Upper lobe of left lung (tissue), 6 donors: ENCODE data around the gene PTPRG. TPM values are rescaled to one million over a fixed set of nuclear protein-coding genes. Genes with fewer than 3 reads are reported as not detected.

Experiments used
- ATAC-seq, 2 donors: fragments of 200-7000 bp; cut with Tn5 transposase; one replicate each; pipeline ENCODE4 v1.9.1; 2022; ENCODE audit warnings: mild to moderate bottlenecking in 2 of 2, moderate library complexity in 2 of 2; ENCODE audit not compliant: low FRiP score in 2 of 2
- DNase-seq, 2 donors: peaks; one replicate each; pipeline ENCODE4 v3.0.0-alpha.2; 2019 to 2020
- H3K27ac ChIP-seq, 4 donors: fragments of 200-600 bp; sonication (generic); one replicate each; pipeline ENCODE4 v1.5.1; 2016 to 2019
- H3K27me3 ChIP-seq, 4 donors: fragments of 200-600 bp; sonication (generic); one replicate each; pipeline ENCODE4 v1.5.1; 2017 to 2019
- H3K36me3 ChIP-seq, 4 donors: fragments of 200-600 bp; sonication (generic); one replicate each; pipeline ENCODE4 v1.5.1; 2016 to 2019
- H3K4me1 ChIP-seq, 4 donors: fragments of 200-600 bp; sonication (generic); one replicate each; pipeline ENCODE4 v1.5.1; 2018 to 2019
- H3K4me3 ChIP-seq, 4 donors: fragments of 200-600 bp; sonication (generic); one replicate each; pipeline ENCODE4 v1.5.1; 2017 to 2019; ENCODE audit warnings: mild to moderate bottlenecking in 2 of 4, moderate library complexity in 1 of 4
- H3K9me3 ChIP-seq, 4 donors: fragments of 200-600 bp; sonication (generic); one replicate each; pipeline ENCODE4 v1.5.1; 2018 to 2019
- EP300 ChIP-seq, 4 donors: sonication (generic); formaldehyde crosslinking; IDR thresholded peaks; one replicate each; pipeline ENCODE4 v1.5.1; 2017; ENCODE audit warnings: antibody characterized with exemption in 4 of 4, control low read depth in 2 of 4
- POLR2A ChIP-seq, 4 donors: fragments of 450-650 bp; IDR thresholded peaks; one replicate each; pipeline ENCODE4 v1.5.1; 2016 to 2017; ENCODE audit warnings: antibody characterized with exemption in 4 of 4, mild to moderate bottlenecking in 2 of 4
- POLR2AphosphoS5 ChIP-seq, 2 donors: sonication (generic); formaldehyde crosslinking; IDR thresholded peaks; one replicate each; pipeline ENCODE4 v1.5.1; 2017; ENCODE audit warnings: antibody characterized with exemption in 2 of 2
- WGBS, 2 donors: methylation state at CpG; one replicate each; pipeline ENCODE4 v1.1.5; 2017 to 2018; 5-methylcytosine and 5-hydroxymethylcytosine counted together
- total RNA-seq, 6 donors: library from RNA; depleted of rRNA in 4 of 6; stranded (reverse); fragments of >200 nt in 4 of 6; gene quantifications; one replicate each; pipeline versions ENCODE4 v1.1.0 to v1.2.1, GENCODE V29; 2016 to 2021
- TF ChIP-seq, protein P1 (sequence below), 6 experiments: fragments of 450-650 bp in 4 of 6; fragments of 200-600 bp in 2 of 6; sonication (generic) in 2 of 6; IDR thresholded peaks; one replicate each; pipeline ENCODE4 v1.5.1; 2016 to 2019; ENCODE audit warnings: antibody characterized with exemption in 6 of 6
- donor health status: DM: no; HTN: no; CAD: no; lungs with moderate emphysema.
- donor health status: DM: no; HTN: yes; CAD: no; lungs with severe emphysema.

PTPRG gene
- total RNA-seq, 6 donors from 2014 or later: 58.7 to 101 (median 68.8) TPM

DNA sequence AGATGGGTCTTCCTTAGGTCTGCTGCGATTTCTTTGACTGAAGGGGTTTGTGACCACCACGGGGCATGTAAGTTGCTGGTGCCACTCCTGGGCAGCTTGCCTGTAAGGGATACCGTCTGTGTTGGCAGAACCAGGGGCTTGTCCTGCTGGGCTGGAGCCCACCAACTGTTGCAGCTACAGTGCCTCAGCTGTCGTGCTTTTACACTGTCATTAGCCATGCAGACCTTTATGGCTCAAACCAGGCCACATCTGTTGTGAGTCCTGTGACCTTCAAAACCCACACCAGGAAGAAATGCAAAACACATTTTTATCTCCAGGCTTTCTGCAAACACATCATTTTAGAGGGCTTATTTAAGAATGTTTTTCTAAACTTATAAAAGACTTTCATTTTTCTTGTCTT lies 168.7 kb downstream of the PTPRG start:
- no peak for DNase-seq
- Histone ChIP-seq H3K27ac (no peak overlapping the region), H3K36me3 (no peaks in the 10 kb centered on the region), H3K9me3 (no peaks in the 10 kb centered on the region), H3K4me3 (no peak overlapping the region), H3K27me3 (no peaks in the 10 kb centered on the region), H3K4me1 (peaks cover 4 to 29% (median 13%) of the 10 kb centered on the region in 4 donors)
- TF ChIP-seq POLR2A (IDR thresholded peaks at IDR 0.05): no peak
- ATAC-seq: no peak
- 74 to 90% methylated on average over 4 of the region's 4 CpGs for WGBS, 2 donors

DNA sequence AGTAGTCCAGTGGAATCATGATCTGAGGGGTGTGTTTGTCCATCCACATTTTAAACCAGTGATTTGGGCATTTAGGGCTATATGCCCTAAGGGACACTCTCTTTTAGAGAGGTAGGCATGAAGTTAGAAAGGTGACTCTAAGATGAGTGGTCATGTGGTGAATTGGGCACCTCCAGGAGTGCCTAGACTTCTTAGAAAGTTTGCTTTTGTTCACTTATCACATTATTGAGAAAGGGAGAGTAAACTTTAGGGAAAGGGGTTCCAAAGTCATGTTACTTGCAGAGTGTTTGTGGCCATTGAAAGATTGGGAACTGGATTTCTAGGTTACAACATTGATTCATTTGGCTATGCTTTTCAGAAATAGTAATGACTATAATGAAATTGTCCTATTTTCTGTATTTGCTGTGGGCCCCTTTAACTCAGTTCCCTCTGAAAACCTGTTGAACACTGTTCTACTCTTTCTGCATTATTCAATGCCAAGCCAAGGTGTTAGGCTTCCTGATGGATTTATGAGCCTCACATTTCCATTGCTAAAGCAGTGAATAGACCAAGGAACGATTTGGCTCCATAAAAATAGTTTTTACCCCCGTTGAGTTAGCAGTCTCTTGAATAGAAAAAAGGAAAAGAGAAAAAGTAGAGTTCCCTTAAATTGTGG lies 169.3 kb downstream of the PTPRG start:
- no peaks in the 10 kb centered on the region for H3K36me3 ChIP-seq
- DNase-seq (no peak), ATAC-seq (no peak)
- TF ChIP-seq EP300 (IDR thresholded peaks at IDR 0.05) (no peak), POLR2AphosphoS5 (IDR thresholded peaks at IDR 0.05) (no peak), POLR2A (IDR thresholded peaks at IDR 0.05) (no peak)
- TF ChIP-seq, protein P1, sequence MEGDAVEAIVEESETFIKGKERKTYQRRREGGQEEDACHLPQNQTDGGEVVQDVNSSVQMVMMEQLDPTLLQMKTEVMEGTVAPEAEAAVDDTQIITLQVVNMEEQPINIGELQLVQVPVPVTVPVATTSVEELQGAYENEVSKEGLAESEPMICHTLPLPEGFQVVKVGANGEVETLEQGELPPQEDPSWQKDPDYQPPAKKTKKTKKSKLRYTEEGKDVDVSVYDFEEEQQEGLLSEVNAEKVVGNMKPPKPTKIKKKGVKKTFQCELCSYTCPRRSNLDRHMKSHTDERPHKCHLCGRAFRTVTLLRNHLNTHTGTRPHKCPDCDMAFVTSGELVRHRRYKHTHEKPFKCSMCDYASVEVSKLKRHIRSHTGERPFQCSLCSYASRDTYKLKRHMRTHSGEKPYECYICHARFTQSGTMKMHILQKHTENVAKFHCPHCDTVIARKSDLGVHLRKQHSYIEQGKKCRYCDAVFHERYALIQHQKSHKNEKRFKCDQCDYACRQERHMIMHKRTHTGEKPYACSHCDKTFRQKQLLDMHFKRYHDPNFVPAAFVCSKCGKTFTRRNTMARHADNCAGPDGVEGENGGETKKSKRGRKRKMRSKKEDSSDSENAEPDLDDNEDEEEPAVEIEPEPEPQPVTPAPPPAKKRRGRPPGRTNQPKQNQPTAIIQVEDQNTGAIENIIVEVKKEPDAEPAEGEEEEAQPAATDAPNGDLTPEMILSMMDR (IDR thresholded peaks at IDR 0.05): no peak
- 52 to 59% methylated on average over 2 of the region's 2 CpGs for WGBS, 2 donors
- H3K27me3 ChIP-seq: no peaks in the 10 kb centered on the region
- H3K4me1 ChIP-seq: peaks cover 4 to 29% (median 10%) of the 10 kb centered on the region in 4 donors
- no peak overlapping the region for H3K27ac ChIP-seq
- H3K4me3 ChIP-seq: no peak overlapping the region
- no peaks in the 10 kb centered on the region for H3K9me3 ChIP-seq

DNA sequence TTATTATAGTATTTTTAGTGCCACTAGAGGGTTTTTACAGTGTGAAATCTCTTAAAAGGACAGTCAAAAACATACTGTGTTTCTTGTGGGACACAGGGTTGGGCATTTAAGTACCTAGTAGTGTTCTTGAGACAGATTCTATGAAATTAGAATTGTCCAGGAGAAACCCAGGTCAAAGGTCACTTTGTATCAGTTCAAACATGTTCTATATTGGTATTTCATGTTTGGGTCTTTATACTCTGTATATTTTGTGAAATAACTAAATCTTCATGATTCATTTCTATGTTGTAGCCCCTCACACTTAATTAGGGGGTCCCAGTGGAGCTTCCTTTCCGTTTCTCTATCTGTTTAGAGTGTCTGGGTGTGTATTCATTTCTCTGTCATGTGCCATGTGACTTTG lies 171.6 kb downstream of the PTPRG start:
- no peaks in the 10 kb centered on the region for H3K9me3 ChIP-seq
- H3K27ac ChIP-seq: no peak overlapping the region
- peaks cover 0 to 29% (median 10%) of the 10 kb centered on the region in 4 donors for H3K4me1 ChIP-seq
- no peak for TF ChIP-seq EP300 (IDR thresholded peaks at IDR 0.05)
- no peak for TF ChIP-seq POLR2AphosphoS5 (IDR thresholded peaks at IDR 0.05)
- TF ChIP-seq, protein P1 (IDR thresholded peaks at IDR 0.05): no peak
- no peak for TF ChIP-seq POLR2A (IDR thresholded peaks at IDR 0.05)
- DNase-seq (no peak), ATAC-seq (no peak)
- no peaks in the 10 kb centered on the region for H3K36me3 ChIP-seq
- WGBS, 2 donors: 32 to 58% methylated on average over 1 of the region's 1 CpG
- no peaks in the 10 kb centered on the region for H3K27me3 ChIP-seq
- no peak overlapping the region for H3K4me3 ChIP-seq

DNA sequence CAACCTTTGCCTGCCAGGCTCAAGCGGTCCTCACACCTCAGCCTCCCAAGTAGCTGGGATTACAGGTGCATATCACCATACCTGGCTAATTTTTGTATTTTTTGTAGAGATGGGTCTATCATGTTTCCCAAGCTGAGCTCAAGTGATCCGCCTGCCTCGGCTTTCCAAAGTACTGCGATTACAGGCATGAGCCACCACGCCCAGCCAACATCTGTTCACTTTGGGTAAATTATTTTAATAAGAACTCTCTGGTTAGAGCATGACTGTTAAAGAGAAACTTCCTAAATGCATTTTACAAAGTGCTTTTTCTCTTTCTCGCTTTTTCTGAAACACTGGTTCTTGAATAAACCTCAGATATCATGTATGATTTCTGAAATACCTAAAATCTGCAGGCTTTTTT lies 172.5 kb downstream of the PTPRG start:
- H3K27ac ChIP-seq: no peak overlapping the region
- no peaks in the 10 kb centered on the region for H3K27me3 ChIP-seq
- no peaks in the 10 kb centered on the region for H3K9me3 ChIP-seq
- TF ChIP-seq EP300 (IDR thresholded peaks at IDR 0.05) (no peak), POLR2A (IDR thresholded peaks at IDR 0.05) (no peak), POLR2AphosphoS5 (IDR thresholded peaks at IDR 0.05) (no peak)
- TF ChIP-seq, protein P1 (IDR thresholded peaks at IDR 0.05): no peak
- DNase-seq (no peak), ATAC-seq (peak in 1 of 2 donors; percentile 64)
- H3K36me3 ChIP-seq: no peaks in the 10 kb centered on the region
- 69 to 83% methylated on average over 6 of the region's 6 CpGs for WGBS, 2 donors
- H3K4me1 ChIP-seq: peaks cover 0 to 29% (median 10%) of the 10 kb centered on the region in 4 donors
- H3K4me3 ChIP-seq: no peak overlapping the region

DNA sequence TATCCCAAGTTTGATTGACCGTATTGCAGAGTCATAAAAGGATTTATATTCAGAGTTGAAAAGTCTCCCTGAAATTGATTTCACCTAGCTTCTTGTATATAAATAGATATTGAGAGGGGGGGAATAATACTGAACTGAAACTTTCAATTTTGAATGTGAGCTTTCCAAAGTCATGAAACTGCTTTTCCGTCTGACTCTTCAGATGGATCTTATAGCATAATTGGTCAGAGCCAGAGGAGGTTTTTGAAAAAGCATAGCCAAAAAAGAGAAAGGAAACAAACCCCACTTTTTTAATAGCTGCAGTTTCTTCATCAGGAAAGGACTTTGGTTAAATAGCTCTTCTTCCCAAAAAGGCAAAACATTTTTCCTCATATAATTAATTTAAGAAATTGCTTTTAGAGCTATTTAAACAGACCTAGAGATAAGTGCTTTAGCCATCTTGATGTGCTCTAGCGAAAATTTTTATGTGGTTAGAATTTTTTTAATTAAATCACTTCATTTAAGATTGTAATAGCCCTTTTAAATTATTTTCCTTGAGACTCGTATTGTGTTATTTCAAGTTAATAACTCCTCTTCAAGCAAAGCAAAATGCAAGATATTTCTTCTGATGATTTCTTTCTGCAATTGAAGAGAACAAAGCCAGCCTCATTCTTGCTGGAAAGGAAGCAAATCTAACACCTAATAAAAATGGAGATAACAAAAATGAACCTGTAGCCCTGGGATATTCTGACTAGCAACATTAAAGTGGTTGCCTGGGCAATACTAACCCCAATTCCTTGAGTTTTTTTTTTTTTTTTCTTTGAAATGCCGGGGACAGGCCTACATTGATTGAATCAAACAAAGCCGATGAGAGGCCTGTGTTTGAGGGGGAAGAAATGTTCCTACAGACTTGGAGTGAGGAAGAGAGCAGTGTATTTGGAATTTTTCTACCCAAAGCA lies 173.6 kb downstream of the PTPRG start:
- Histone ChIP-seq H3K4me1 (peaks cover 0 to 20% (median 8%) of the 10 kb centered on the region in 4 donors), H3K27ac (no peak overlapping the region), H3K9me3 (no peaks in the 10 kb centered on the region), H3K4me3 (no peak overlapping the region), H3K36me3 (no peaks in the 10 kb centered on the region), H3K27me3 (no peaks in the 10 kb centered on the region)
- TF ChIP-seq, protein P1 (IDR thresholded peaks at IDR 0.05): no peak
- no peak for TF ChIP-seq EP300 (IDR thresholded peaks at IDR 0.05)
- TF ChIP-seq POLR2A (IDR thresholded peaks at IDR 0.05): no peak
- TF ChIP-seq POLR2AphosphoS5 (IDR thresholded peaks at IDR 0.05): no peak
- 63 to 72% methylated on average over 6 of the region's 6 CpGs for WGBS, 2 donors
- ATAC-seq (no peak), DNase-seq (no peak)
